LNCAP (cell line): ENCODE data around the gene RPTOR.
A peak's percentile ranks its signal among the peaks of the same experiment; 100 is the strongest.

Source experiments
- TF ChIP-seq, protein P1 (sequence below): fragments of 450-650 bp; IDR thresholded peaks from 2 replicates; pipeline ENCODE4 v1.5.1; 2017; ENCODE audit warnings: mild to moderate bottlenecking

The RPTOR gene

DNA sequence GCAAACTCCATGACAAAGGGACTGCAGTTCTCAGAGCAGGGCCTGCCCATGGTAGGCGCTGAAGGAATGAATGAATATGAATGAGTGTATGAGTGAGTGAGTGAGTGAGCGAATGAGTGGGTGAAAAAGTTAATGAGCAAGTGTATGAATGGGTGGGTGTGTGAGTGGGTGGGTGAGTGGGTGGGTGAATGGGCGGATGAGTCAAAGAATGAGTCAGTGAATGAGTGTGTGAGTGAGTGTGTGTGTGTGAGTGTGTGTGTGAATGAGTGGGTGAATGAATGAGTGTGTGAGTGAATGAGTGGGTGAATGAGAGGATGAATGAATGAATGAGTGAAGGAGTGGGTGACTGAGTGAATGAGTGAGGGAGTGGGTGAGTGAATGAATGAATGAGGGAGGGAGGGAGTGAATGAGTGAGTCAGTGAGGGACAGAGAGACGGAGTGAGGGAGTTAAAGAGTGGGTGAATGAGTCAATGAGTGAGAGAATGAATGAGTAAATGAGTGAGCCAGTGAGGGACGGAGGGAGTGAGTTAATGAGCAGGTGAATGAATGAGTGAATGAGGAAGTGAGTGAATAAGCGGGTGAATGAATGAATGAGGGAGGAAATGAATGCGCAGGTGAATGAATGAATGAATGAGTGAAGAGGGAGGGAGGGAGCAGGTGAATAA lies 435.9 kb downstream of the RPTOR start:
- TF ChIP-seq, protein P1, sequence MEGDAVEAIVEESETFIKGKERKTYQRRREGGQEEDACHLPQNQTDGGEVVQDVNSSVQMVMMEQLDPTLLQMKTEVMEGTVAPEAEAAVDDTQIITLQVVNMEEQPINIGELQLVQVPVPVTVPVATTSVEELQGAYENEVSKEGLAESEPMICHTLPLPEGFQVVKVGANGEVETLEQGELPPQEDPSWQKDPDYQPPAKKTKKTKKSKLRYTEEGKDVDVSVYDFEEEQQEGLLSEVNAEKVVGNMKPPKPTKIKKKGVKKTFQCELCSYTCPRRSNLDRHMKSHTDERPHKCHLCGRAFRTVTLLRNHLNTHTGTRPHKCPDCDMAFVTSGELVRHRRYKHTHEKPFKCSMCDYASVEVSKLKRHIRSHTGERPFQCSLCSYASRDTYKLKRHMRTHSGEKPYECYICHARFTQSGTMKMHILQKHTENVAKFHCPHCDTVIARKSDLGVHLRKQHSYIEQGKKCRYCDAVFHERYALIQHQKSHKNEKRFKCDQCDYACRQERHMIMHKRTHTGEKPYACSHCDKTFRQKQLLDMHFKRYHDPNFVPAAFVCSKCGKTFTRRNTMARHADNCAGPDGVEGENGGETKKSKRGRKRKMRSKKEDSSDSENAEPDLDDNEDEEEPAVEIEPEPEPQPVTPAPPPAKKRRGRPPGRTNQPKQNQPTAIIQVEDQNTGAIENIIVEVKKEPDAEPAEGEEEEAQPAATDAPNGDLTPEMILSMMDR, result no peak

GRCh38 chr17:80981062-80981902 lies 436.6 kb downstream of the RPTOR start:
- TF ChIP-seq, protein P1, result peak; percentile 97

DNA sequence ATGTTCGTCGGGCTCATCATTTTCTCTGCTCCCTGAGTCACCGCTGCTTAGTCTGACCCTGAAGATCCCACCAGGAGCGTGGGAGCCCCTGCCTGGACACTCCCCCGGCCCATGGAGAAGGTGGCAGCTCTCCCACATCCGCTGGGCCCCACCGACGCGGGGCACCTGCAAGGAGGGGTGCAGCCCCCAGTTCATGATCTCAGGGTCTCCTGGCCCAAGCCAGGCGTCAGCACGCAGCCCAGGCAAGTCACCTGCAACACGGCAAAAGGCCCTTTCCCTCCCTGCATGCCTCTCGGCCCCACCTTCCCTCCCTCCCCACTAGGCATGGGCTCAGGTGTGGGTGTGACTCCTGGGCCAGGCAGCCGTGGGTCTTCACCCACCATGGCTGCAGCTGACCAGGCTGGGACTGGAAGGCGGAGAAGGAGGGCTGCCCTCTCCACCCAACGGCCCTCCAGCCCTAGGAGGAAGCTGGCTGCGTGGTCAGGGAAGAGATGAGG lies 437.3 kb downstream of the RPTOR start:
- TF ChIP-seq, protein P1, result no peak

GRCh38 chr17:80982426-80982974 lies 437.9 kb downstream of the RPTOR start:
- TF ChIP-seq, protein P1, result no peak

- TF ChIP-seq, protein P1, result no peak
These were observed 438.9 kb downstream of the RPTOR start for GRCh38 chr17:80983545-80983944.

DNA sequence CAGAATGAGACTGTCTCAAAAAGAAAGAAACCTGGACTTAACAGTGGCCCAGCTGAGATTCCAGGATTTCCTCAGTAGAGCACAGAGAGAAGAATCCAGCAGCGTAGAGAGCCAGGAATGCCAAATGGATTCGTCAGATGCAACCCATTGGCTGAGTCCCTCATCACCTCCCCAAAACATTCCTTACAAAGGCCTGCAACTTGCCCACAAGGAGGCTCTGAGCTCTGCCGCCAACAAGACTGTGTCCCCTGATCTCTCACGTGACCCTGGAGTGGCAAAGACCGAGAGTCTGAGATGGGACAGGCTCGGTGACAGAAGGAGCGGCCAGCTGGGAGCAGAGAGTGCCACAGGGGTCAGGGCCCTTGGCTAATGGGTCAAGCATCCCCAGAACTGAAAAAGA lies 440.1 kb downstream of the RPTOR start:
- TF ChIP-seq, protein P1, result no peak

DNA sequence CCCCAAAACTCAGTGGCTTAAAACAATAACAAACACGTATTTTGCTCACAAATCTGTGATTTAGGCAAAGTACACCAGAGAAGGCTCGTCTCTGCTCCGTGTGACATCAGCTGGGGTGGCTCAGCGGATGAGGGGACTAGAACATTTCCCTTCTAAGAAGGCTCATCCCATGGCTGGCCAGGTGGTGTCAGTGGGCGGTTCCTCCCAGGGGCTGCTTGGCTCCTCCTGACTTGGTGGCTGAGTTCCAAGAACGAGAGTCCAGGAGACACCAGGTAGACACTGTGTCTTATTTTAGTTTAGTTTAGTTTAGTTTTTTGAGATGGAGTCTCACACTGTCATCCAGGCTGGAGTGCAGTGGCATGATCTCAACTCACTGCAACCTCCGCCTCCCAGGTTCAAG lies 441.4 kb downstream of the RPTOR start:
- TF ChIP-seq, protein P1, result no peak
